GM12872 (cell line): ENCODE results near the gene KCNT1.

ENCODE experiments used
- CTCF ChIP-seq: IDR thresholded peaks from 3 replicates; pipeline ENCODE4 v1.5.1; 2011; ENCODE audit warnings: low read depth, mild to moderate bottlenecking, low read length, moderate library complexity; ENCODE audit not compliant: insufficient read depth

KCNT1 gene

GRCh38 chr9:135825435-135826187, 123.6 kb downstream of the KCNT1 start:
- no peak for TF ChIP-seq CTCF

GRCh38 chr9:135826188-135826545, 124.2 kb downstream of the KCNT1 start:
- no peak for TF ChIP-seq CTCF

- TF ChIP-seq CTCF: no peak
Measured at GRCh38 chr9:135827301-135827700, 125.3 kb downstream of the KCNT1 start.

DNA sequence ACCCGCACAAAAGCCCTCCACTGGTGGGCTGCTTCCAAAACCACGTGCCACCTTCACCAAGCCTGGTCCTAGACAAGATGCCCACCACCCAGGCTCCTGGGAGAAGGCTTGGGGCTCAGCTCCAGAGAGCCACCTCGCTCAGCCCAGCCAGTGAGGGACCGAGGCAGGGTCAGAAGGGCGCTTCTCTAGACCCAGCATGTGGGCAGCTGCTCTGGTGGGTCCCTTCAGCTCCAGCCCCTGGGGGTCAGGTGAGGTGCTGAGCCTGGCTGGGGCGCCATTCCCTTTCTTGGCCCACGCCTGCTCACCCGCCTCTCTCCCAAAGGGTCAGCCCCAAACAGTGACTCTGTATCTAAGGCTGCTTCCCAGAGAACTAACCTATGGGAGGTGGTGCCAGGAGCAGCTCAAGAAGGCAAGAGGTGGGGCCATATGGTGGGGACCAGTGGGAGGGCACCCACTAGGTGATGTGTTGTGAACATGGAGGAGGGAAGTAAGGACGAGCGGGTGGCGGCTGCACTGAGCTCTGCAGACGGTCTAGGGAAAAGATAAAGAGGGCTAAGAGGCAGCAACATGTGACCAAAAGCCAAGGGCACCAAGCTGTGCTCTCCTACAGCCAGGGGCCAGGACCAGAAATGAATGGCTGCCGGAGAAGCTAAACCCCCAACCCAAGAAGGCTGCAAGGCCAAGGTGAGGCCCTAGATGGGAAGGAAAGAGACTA, 126.0 kb downstream of the KCNT1 start:
- no peak for TF ChIP-seq CTCF

- TF ChIP-seq CTCF: no peak
Measured at GRCh38 chr9:135828656-135829055, 126.7 kb downstream of the KCNT1 start.

GRCh38 chr9:135830496-135830895, 128.5 kb downstream of the KCNT1 start:
- no peak for TF ChIP-seq CTCF

GRCh38 chr9:135833864-135834263, 131.9 kb downstream of the KCNT1 start:
- TF ChIP-seq CTCF: no peak
